Activated T-cell treated with anti-CD3 and anti-CD28 coated beads, Interleukin-2, amount 50 U/mL, for 48 hours (primary cell): ENCODE measurements around the gene MR1.

Experiments used
- DNase-seq, 2 experiments: peaks; one replicate each; pipeline ENCODE4 v3.0.0-alpha.2; 2020

The MR1 gene

GRCh38 chr1:181033799-181034451 lies at the start of gene MR1:
Gene MR1 (plus strand): TSS chr1:181033983. CDS start chr1:181034008, 25 bp downstream.
- DNase-seq: peak in 1 of 2 experiments; percentile 36

- no peak for DNase-seq
Measured at GRCh38 chr1:180988253-180988752, 45.5 kb upstream of the MR1 start.

GRCh38 chr1:180994262-180994661 lies 39.5 kb upstream of the MR1 start:
- peak in 1 of 2 experiments; percentile 27 for DNase-seq

- DNase-seq: no peak
Measured at GRCh38 chr1:180997843-180998504, 35.8 kb upstream of the MR1 start.

- DNase-seq: no peak
Measured at GRCh38 chr1:181001091-181001780, 32.5 kb upstream of the MR1 start.

GRCh38 chr1:181002582-181003172 lies 31.1 kb upstream of the MR1 start:
- DNase-seq: no peak

GRCh38 chr1:181010789-181011188 lies 23.0 kb upstream of the MR1 start:
- DNase-seq: no peak

GRCh38 chr1:181011301-181012202 lies 22.2 kb upstream of the MR1 start:
- no peak for DNase-seq

- no peak for DNase-seq
Measured at GRCh38 chr1:181012203-181012745, 21.5 kb upstream of the MR1 start.

GRCh38 chr1:181013144-181013543 lies 20.6 kb upstream of the MR1 start:
- no peak for DNase-seq

- peak; percentile 38 to 39 for DNase-seq
Measured at GRCh38 chr1:181014477-181015250, 19.1 kb upstream of the MR1 start.

- DNase-seq: no peak
Measured at GRCh38 chr1:181015251-181015615, 18.6 kb upstream of the MR1 start.

GRCh38 chr1:181016563-181016962 lies 17.2 kb upstream of the MR1 start:
- no peak for DNase-seq

- DNase-seq: no peak
Measured at GRCh38 chr1:181018901-181019681, 14.7 kb upstream of the MR1 start.

- DNase-seq: no peak
Measured at GRCh38 chr1:181021159-181021558, 12.6 kb upstream of the MR1 start.

- peak; percentile 79 to 81 for DNase-seq
Measured at GRCh38 chr1:181021811-181022434, 11.9 kb upstream of the MR1 start.

GRCh38 chr1:181023265-181024057 lies 10.3 kb upstream of the MR1 start:
- DNase-seq: no peak

- DNase-seq: no peak
Measured at GRCh38 chr1:181028196-181028595, 5.6 kb upstream of the MR1 start.

GRCh38 chr1:181028615-181029014 lies 5.2 kb upstream of the MR1 start:
- DNase-seq: no peak
